ENCODE measurements around the gene ZSCAN21. TPM values are rescaled to one million over a fixed set of nuclear protein-coding genes. Genes with fewer than 3 reads are reported as not detected.

The ZSCAN21 gene
- total and polyA plus RNA-seq, 2 donors from 2014 or later, result 10.8 to 12.4 TPM

GRCh38 chr7:100085515-100085914 lies 35.9 kb downstream of the ZSCAN21 start:
- intact Hi-C loops (cut with DNase I), result no loop called here
- H3K9me3 ChIP-seq (ENCODE audit: control insufficient read depth in 2 of 3, insufficient read depth in 1 of 3, low read length in 3 of 3), result no peaks in the 10 kb centered on the region
- H3K4me1 ChIP-seq (ENCODE audit: control insufficient read depth in 2 of 3, insufficient read depth in 2 of 3, low read depth in 1 of 3, low read length in 3 of 3), result peaks cover 2 to 15% (median 9%) of the 10 kb centered on the region in 3 donors
- TF ChIP-seq CTCF (IDR thresholded peaks at IDR 0.05; ENCODE audit: borderline replicate concordance, extremely low read depth, insufficient read depth), result no peak
- no peak for DNase-seq
- no peak overlapping the region for H3K9ac ChIP-seq (ENCODE audit: low read length in 3 of 3)
- no peaks in the 10 kb centered on the region for H3K27me3 ChIP-seq (ENCODE audit: control insufficient read depth, insufficient read depth, low read length)
- FAIRE-seq, result no peak
- H3K36me3 ChIP-seq (ENCODE audit: control insufficient read depth in 2 of 3, insufficient read depth in 3 of 3, low read length in 3 of 3), result peaks cover 2 to 3% (median 3%) of the 10 kb centered on the region in 3 donors
- H3K27ac ChIP-seq (ENCODE audit: low read depth in 2 of 2, low read length in 2 of 2), result no peak overlapping the region
- H3K4me3 ChIP-seq (ENCODE audit: low read length in 3 of 3), result no peak overlapping the region

- H3K36me3 ChIP-seq (ENCODE audit: control insufficient read depth in 2 of 3, insufficient read depth in 3 of 3, low read length in 3 of 3), result peaks cover 6 to 19% (median 19%) of the 10 kb centered on the region in 3 donors
- peaks cover 2 to 13% (median 9%) of the 10 kb centered on the region in 3 donors for H3K4me1 ChIP-seq (ENCODE audit: control insufficient read depth in 2 of 3, insufficient read depth in 2 of 3, low read depth in 1 of 3, low read length in 3 of 3)
- FAIRE-seq (no peak), DNase-seq (peak in 2 of 5 donors; percentile 46 to 84)
- intact Hi-C loops (cut with DNase I), result no loop called here
- no peak for TF ChIP-seq CTCF (IDR thresholded peaks at IDR 0.05; ENCODE audit: borderline replicate concordance, extremely low read depth, insufficient read depth)
- no peaks in the 10 kb centered on the region for H3K9me3 ChIP-seq (ENCODE audit: control insufficient read depth in 2 of 3, insufficient read depth in 1 of 3, low read length in 3 of 3)
- H3K4me3 ChIP-seq (ENCODE audit: low read length in 3 of 3), result no peak overlapping the region
- H3K9ac ChIP-seq (ENCODE audit: low read length in 3 of 3), result no peak overlapping the region
- H3K27ac ChIP-seq (ENCODE audit: low read depth in 2 of 2, low read length in 2 of 2), result no peak overlapping the region
- no peaks in the 10 kb centered on the region for H3K27me3 ChIP-seq (ENCODE audit: control insufficient read depth, insufficient read depth, low read length)
Measured at GRCh38 chr7:100087055-100087750, 37.6 kb downstream of the ZSCAN21 start.

- Histone ChIP-seq H3K4me3 (ENCODE audit: low read length in 3 of 3) (peak overlapping the region; percentile 78 to 98 (median 81)), H3K4me1 (ENCODE audit: control insufficient read depth in 2 of 3, insufficient read depth in 2 of 3, low read depth in 1 of 3, low read length in 3 of 3) (peaks cover 0 to 7% (median 4%) of the 10 kb centered on the region in 3 donors), H3K27me3 (ENCODE audit: control insufficient read depth, insufficient read depth, low read length) (no peaks in the 10 kb centered on the region), H3K9ac (ENCODE audit: low read length in 3 of 3) (peak overlapping the region; percentile 12 to 86 (median 74)), H3K9me3 (ENCODE audit: control insufficient read depth in 2 of 3, insufficient read depth in 1 of 3, low read length in 3 of 3) (no peaks in the 10 kb centered on the region), H3K27ac (ENCODE audit: low read depth in 2 of 2, low read length in 2 of 2) (peak overlapping the region; percentile 88 to 92), H3K36me3 (ENCODE audit: control insufficient read depth in 2 of 3, insufficient read depth in 3 of 3, low read length in 3 of 3) (peaks cover 6 to 28% (median 28%) of the 10 kb centered on the region in 3 donors)
- no peak for DNase-seq
- intact Hi-C loops (cut with DNase I), result no loop called here
- no peak for TF ChIP-seq CTCF (IDR thresholded peaks at IDR 0.05; ENCODE audit: borderline replicate concordance, extremely low read depth, insufficient read depth)
- FAIRE-seq, result no peak
Measured at GRCh38 chr7:100088095-100088620, 38.6 kb downstream of the ZSCAN21 start.

Data from kidney (tissue), 14 donors.